Measurements from ENCODE around the gene LMCD1. TPM values are rescaled to one million over a fixed set of nuclear protein-coding genes. Genes with fewer than 3 reads are reported as not detected.

LMCD1 gene
- total RNA-seq, 1 donor from 2014 or later = 43.3 TPM

DNA sequence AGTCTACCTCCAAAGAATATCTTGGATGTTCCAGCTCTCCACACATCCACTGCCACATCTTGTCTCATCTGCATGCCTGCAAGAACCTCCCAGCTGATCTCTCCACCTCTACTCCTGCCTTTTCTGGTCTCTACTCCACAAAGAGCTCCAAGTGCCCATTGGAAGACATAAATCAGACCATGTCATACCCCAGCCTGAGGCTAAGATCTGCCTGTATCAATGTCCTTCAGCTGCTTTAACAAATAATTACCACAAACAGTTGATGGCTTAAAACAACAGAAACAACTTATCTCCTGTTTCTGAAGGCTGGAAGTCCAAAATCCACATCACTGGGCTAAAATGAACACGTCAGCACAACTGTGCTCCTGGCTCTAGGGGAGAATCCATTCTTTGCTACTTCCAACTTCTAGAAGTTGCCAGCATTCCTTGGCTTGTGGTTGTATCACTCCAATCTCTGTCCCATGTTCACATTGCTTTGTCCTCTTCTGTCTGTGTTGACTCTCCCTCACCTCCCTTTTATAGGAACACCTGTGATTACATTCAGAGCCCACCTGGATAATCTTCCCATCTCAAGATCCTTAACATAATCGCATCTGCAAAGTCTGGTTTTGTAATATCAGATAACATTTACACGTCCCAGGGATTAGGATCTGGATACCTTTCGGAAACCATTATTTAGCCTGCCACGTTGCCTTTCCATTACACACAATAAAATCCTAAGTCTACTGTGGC is 17.0 kb upstream of the LMCD1 start:
- DNase-seq (ENCODE audit: low spot score) = no peak

DNA sequence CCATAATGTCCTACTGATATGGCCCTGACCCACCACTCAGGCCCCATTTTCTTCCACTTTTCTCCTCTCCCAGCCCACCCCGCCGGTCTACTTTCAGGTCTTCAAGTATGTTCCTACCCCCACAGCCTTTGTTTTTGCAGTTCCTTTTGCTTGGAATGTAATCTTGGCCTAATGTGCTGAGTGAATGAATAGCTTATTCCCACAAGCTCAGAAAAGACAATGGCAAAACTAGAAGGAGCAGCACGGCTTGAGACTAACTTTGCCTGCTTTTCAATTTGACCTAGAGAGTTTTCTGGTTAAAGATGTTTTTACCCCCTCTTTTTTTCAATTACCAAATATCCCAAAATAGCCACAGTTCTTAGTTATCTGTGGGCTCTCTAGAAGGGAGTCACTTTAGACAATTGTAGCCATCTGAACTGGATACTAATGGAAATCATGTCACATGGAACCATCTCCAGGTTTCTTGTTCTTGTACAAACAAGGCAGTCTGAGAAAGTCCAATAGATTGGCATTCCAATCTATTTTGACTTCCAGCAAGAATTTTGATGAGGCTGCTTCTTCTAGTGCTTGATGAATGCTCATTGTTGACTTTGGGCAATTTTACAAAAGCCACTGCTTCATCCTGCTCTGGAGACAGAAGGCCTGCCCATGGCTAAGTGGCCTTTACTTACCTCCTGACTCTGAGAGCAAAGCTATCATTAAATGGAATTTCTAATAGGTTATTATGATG is 16.3 kb upstream of the LMCD1 start:
- no peak for DNase-seq (ENCODE audit: low spot score)

DNA sequence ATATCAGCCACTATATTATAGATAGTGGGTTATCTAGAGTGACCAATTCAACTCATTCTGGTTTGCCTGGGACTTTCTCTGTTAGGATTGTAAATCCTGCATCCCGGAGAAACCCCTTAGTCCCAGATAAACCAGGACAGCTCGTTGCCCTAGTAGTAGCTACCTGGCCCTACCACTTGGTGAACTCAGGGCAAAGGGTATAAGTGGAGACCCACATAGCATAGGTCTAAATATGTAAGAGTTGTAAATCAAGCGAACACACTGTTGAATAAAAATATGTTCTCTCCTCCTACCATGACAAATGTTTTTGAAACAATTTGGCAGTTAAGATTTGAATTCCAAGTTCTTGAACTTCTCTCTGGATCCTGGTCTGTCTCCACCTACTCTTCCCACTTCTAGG is 15.7 kb upstream of the LMCD1 start:
- no peak for DNase-seq (ENCODE audit: low spot score)

DNA sequence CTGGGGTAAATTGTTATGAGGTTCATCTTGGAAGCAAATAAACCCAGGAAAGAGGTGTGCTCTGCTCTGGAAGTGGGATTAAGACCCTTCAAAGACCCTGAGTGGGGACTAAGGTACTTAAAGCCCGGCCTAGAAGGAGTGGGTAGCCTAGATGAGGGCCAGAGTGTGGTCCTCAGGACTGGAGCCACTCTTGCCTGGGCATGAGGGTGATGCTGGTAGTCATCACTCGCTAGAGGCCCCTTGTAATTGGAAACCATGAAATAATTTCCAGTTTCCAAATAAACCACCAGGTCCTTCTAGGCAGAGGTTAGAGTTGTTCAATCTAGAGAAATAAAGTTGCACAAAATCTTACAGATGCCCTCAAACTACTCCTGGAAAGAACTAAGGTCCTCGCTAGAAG is 15.2 kb upstream of the LMCD1 start:
- DNase-seq (ENCODE audit: low spot score) = no peak

DNA sequence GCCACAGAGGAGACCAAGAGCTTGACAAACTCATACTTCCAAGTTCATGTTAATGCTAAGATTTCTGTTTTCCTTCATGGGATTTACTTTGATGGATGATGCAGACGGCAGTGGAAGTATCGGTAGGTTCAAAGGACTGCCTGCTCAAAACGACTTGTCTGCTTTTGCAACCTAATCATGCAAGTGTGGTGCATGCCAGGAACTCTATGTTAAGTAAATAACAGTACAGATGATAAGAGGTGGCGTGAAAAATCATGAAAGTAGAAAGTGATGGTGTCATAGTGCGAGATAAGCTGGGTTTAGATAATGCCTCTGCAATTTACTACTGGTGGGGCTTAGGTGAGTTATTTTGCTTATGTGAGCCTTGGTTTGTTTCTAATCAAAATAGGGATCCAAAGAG is 14.7 kb upstream of the LMCD1 start:
- no peak for DNase-seq (ENCODE audit: low spot score)

DNA sequence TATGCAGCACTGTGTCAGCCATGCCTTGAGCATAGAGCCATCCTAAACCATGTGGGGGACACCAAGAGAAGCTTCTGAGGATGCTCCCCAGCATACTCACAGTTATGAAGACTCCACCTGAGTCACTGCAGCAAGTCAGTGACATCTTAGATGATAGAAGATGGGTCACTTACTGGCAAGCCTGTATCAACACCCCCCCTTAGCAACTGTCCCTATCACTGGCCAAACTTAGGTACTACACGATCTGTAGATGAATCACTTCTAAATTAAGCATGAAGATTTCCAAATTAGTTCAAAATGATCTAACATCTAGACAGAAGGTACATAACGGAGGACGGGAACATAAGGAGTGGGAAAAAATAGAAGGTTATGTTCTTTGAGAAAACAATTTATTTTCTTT is 13.2 kb upstream of the LMCD1 start:
- DNase-seq (ENCODE audit: low spot score) = no peak

- no peak for DNase-seq (ENCODE audit: low spot score)
Observed at GRCh38 chr3:8488877-8489276, 12.7 kb upstream of the LMCD1 start.

DNA sequence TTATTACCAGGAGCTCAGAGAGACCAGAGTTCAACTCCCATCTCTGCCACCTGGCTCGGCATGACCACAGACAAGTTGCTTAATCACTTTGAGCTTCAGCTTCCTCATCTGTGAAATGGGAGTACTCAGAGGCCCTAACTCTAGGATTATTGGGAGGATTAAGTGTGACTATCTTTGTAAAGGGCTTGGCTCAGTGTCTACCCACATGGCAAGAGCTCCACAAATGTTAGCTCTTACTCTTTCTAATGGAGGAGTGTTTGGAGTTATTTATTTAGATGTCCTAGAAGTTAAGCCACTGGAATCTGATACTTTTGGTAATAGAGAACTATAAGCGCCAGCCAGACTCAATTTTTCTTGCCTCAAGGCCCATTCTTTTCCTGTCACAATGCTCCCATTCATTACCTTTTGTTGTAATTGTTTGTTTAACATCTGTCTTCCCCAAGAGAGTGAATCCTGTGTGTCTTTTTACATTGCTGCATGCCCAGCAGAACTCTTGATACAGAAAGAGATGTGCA is 12.3 kb upstream of the LMCD1 start:
- DNase-seq (ENCODE audit: low spot score) = no peak

DNA sequence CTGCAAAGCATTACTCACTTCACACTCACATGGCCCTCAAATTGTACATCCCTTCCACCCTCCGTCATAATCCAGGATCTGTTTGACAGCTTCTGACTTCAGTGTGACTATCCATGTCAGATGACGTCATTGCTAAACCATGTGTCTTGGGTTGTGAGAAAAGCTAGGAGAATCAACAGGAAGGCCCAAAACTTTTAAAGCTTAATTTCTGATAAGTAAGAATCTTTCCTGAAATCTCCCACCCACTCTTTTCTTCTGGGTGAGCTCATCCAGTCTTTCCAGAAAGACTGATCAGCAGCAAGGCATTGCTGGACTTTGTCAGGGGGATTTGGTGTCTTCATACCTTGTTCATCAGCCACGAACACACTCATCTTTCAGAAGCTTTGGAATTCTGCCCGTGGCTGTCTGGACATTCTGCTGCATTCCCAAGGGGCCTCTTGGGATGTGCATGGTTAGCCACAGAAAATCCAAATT is 11.5 kb upstream of the LMCD1 start:
- DNase-seq (ENCODE audit: low spot score) = no peak

DNA sequence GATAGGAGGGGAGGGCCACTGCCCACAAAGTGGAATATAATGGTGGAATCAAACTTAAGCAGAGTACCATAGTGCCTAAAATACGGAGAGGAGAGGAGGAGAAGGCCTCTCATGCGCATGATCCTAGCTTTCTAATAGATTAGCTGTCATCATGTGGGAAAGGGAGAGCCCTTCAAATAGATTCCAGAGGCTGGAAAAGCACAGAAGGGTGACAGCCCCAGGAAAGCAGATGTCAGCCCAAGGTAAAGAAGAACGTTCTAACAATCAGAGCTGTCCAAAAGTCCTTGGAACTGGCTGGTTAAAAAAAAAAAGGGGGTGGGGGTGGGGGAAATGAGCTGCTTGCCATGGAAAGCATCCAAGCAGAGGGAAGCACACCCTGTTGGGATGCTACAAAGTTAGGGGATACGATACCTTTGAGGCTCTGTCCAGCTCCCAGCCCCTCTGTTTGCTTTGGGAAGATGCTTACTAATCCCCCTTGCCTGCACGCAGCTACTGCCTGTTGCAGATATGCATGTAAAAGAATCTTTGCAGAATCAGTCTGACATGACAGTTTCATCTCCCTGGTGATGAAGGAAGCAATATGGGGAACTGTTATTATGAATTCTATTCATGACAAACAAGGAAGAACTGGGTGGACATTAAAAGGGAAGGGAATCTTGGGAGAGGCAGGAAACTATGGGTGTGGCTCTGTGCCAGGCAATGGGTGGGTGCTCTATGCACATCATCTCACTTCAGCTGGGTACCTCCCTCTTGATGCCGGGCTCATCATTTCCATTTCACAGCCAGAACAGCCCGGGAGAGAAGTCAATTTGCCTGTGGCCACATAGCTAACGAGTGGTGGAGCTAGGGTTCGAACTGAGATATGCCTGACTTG is 10.1 kb upstream of the LMCD1 start:
- no peak for DNase-seq (ENCODE audit: low spot score)

DNA sequence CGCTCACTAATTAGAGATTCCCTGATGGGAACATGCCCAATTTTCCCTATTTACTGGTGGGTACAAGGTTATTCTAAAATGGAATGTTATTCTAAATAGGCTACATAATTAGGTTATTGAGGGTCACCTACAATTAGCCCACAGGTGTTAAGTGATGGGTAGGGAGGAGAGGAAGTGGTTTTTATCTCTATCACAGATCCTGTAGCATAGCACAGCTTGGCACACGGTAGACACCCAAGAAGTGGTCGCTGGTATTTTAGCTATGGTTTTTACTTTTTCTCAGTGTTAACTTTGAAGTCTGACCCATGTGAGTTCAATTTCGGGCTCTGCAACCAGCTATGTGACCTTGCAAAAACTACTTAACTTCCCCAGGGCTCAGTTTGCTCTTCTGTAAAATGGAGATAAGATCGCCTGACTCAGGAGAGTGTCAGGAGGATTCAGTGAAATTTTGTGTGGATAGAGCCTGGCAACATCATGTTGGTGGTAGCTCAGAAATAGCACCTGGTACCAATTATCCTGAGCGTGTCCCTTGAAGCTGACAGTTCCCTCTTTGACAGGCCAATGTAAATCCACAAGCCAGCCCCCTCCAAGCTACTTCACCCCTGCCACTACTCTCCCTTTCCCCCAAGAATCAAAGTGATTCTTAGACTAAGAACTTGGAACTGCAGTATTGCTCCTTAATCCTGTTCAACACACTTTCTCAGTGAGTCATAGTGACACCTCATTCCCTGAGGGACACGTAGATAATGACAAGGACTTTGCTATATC is 8.7 kb upstream of the LMCD1 start:
- DNase-seq (ENCODE audit: low spot score) = no peak

DNA sequence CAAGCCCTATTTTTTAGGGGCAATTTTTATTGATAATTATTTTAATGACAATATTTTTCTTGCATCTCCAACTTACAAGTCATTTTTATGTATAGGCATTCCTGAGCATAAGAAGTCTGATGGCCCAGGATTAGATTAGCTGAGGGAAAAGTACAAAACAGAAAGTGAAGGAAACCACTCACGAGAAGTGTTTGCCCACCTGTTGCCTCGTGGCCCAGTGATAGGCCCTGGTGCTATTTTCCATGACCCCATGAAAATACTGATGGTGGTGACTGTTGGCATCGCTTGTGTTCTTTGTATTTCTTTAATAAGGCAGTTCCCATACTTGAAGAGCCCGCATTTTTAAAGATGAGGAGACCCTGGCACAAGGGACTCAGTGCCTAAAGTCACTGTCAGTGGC is 7.9 kb upstream of the LMCD1 start:
- no peak for DNase-seq (ENCODE audit: low spot score)

- no peak for DNase-seq (ENCODE audit: low spot score)
Observed at GRCh38 chr3:8494327-8494726, 7.3 kb upstream of the LMCD1 start.

GRCh38 chr3:8497582-8497981 is 4.0 kb upstream of the LMCD1 start:
- DNase-seq (ENCODE audit: low spot score) = no peak

- DNase-seq (ENCODE audit: low spot score) = no peak
Observed at GRCh38 chr3:8499181-8499611, 2.4 kb upstream of the LMCD1 start.

GRCh38 chr3:8500319-8500988 is 1.2 kb upstream of the LMCD1 start:
- no peak for DNase-seq (ENCODE audit: low spot score)

GRCh38 chr3:8500989-8501370 is 643 bp upstream of the LMCD1 start:
- DNase-seq (ENCODE audit: low spot score) = no peak

DNA sequence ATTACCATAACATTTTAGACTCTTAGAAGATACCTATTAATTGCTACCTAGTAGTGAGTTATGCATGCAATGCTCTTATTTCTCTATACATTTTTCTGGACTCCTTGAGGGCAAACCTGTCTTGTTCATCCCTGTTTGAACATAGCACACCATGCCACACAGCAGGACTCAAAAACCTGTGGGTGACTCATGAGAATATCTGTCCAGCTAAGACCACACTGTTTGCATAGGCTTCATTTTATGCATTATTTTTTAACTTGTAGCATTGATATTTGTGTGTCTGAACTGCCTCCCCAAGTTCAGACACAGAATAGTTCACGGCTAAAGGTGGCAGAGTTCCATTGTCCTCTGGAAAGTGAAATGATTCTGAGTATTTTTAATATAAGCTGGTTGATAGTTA is 1.8 kb downstream of the LMCD1 start:
- no peak for DNase-seq (ENCODE audit: low spot score)

- no peak for DNase-seq (ENCODE audit: low spot score)
Observed at GRCh38 chr3:8503871-8504610, 2.4 kb downstream of the LMCD1 start.

DNA sequence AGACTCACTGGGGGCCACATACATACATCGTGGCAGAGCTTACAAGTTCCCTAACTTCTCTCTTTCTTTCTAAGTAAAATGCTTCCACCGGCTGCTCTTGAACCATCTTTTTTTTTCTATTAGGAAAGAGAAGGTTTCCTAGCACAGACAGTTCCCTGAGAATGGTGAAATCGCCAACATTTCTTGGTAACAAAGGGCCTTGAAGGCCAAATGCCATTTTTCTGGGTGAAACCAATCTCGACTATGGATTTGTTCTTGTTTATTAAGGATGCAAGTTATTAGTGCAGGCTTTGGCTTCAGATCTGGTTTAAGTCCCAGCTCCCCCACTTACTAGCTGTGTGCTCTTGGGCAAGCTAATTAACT is 3.0 kb downstream of the LMCD1 start:
- no peak for DNase-seq (ENCODE audit: low spot score)
